Measurements from ENCODE around the gene FAM50B.

FAM50B gene

DNA sequence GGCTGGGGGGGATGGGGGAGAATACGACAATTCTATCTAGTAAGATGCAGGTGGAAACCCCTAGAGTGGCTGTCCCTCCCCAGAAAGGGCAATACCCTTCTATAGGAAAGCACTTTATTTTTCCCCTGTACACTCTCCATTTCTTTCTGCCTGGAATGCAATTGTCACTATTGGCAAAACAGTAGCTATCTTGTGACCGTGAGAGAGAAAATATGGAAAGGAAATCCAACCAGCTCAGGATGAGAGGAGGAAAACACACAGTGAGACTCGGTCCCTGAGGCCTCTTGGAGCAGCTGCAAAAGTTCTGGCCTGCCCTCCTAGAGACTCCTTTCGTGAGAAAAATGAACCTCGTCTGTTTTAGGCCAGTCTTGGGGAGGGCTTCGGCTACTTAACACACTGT, 43.4 kb downstream of the FAM50B start:
- no peak for DNase-seq (ENCODE audit: low read depth)
- TF ChIP-seq, protein P1, sequence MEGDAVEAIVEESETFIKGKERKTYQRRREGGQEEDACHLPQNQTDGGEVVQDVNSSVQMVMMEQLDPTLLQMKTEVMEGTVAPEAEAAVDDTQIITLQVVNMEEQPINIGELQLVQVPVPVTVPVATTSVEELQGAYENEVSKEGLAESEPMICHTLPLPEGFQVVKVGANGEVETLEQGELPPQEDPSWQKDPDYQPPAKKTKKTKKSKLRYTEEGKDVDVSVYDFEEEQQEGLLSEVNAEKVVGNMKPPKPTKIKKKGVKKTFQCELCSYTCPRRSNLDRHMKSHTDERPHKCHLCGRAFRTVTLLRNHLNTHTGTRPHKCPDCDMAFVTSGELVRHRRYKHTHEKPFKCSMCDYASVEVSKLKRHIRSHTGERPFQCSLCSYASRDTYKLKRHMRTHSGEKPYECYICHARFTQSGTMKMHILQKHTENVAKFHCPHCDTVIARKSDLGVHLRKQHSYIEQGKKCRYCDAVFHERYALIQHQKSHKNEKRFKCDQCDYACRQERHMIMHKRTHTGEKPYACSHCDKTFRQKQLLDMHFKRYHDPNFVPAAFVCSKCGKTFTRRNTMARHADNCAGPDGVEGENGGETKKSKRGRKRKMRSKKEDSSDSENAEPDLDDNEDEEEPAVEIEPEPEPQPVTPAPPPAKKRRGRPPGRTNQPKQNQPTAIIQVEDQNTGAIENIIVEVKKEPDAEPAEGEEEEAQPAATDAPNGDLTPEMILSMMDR (IDR thresholded peaks at IDR 0.05; ENCODE audit: control insufficient read depth, insufficient read depth, low read depth, low read length, missing control alignments), result no peak

DNA sequence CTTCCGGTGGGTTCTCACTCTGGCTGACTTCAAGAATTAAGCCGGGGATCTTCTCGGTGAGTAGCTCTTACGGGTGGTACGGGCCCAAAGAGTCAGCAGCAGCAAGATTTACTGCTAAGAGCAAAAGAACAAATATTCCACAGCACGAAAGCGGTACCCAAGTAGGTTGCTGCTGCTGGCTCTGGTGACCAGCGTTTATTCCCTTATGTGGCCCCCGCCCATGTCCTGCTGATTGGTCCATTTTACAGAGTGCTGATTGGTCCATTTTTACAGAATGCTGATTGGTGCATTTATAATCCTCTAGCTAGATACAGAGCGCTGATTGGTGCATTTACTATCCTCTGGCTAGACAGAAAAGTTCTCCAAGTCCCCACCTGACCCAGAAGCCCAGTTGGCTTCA, 44.3 kb downstream of the FAM50B start:
- H3K4me3 ChIP-seq (ENCODE audit: control insufficient read depth, low read depth, low read length), result no peak overlapping the region
- DNase-seq (ENCODE audit: low read depth), result no peak
- TF ChIP-seq, protein P1 (IDR thresholded peaks at IDR 0.05; ENCODE audit: control insufficient read depth, insufficient read depth, low read depth, low read length, missing control alignments), result no peak

More for the DNA sequence above, 43.4 kb downstream of the FAM50B start:
- no peak overlapping the region for H3K4me3 ChIP-seq (ENCODE audit: control insufficient read depth, low read depth, low read length)

DNA sequence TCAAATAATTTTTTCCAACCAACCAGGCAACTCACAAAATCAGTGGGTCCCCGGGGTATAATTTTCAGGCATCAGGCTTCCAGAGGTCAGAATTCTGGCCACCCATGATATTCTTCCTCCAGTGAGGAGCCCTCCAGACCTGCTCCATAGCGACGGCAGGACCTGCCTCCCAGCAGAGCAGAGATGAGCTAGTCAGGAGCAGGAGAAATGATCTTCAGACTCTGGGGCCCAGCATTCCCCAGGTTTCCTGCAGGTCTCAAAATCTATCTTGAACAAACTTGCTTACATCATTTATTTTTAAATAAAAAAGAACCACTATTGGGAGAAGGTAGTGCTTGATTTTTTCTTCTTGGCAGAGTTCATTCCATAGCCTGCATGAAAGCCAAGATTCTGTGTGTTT, 44.7 kb downstream of the FAM50B start:
- no peak overlapping the region for H3K4me3 ChIP-seq (ENCODE audit: control insufficient read depth, low read depth, low read length)
- no peak for DNase-seq (ENCODE audit: low read depth)
- TF ChIP-seq, protein P1 (IDR thresholded peaks at IDR 0.05; ENCODE audit: control insufficient read depth, insufficient read depth, low read depth, low read length, missing control alignments), result no peak

DNA sequence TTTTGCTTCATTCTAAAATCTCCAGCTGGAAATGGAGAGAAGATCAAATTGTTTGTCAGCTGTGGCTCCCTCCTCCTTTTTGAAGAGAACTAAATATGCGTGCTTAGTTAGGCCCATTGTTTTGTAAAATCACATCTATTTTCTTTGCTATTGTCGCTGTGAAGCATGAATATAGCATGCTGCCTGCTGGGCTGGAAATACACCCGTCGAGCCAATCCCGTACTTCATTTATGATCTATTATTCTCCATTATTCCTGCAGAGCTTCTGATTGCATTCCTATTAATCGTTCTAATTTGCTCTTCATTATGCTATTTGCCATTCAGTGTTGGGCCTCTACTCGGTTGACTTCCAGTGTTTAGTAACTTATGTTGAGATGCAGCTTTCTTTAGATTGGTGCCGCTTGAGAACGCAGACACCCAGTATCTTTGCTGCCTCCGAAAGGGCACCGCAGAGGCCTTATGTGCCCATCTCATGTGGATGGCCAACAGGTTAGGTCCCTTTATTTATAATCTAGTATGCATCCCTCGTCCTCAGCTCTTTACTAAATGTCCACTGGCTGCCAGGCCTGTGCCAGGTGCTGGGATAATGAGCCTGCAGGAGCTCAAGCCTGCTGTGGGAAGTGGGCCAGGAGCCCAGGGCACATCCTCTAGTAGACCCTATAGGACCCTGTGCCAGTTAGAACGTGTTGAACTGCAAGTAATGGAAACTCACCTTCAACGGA, 45.6 kb downstream of the FAM50B start:
- TF ChIP-seq, protein P1 (IDR thresholded peaks at IDR 0.05; ENCODE audit: control insufficient read depth, insufficient read depth, low read depth, low read length, missing control alignments), result no peak
- no peak overlapping the region for H3K4me3 ChIP-seq (ENCODE audit: control insufficient read depth, low read depth, low read length)
- DNase-seq (ENCODE audit: low read depth), result no peak

DNA sequence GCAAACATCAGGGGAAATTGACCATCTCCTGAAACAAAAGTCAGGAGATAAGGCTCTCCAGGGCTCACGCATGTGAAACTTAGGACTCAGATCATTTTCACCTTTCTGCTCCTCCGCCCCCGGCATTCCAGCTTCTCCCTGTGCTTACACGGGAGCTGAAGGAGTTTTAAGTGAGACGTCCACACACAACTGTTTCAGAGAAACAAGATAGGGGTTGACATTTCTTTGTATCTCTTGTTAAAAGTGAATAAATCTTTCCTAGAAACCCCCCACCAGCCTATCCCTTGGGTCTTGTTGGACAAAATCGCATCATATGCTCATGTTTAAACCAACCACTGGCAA, 46.1 kb downstream of the FAM50B start:
- TF ChIP-seq, protein P1 (IDR thresholded peaks at IDR 0.05; ENCODE audit: control insufficient read depth, insufficient read depth, low read depth, low read length, missing control alignments), result no peak
- DNase-seq (ENCODE audit: low read depth), result no peak
- H3K4me3 ChIP-seq (ENCODE audit: control insufficient read depth, low read depth, low read length), result no peak overlapping the region

DNA sequence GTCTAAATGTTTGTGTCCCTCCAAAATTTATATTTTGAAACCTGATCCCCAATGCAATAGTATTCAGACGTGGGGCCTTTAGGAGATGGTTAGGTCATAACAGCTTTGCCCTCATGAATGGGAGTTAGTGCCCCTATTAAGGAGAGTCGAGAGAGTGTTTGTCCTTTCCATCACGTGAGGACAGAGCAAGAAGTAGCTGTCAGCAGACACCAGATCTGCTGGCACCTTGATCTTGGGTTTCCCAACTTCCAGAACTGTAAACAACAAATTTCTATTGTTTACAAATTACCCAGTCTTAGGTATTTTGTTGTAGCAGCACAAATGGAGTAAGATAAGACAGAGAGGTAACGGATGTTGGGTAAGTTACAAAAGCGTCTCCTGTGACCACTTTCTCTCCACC, 46.6 kb downstream of the FAM50B start:
- no peak for DNase-seq (ENCODE audit: low read depth)
- no peak overlapping the region for H3K4me3 ChIP-seq (ENCODE audit: control insufficient read depth, low read depth, low read length)
- TF ChIP-seq, protein P1 (IDR thresholded peaks at IDR 0.05; ENCODE audit: control insufficient read depth, insufficient read depth, low read depth, low read length, missing control alignments), result no peak
